ENCODE measurements around the gene LCN2. TPM values are rescaled to one million over a fixed set of nuclear protein-coding genes. Genes with fewer than 3 reads are reported as not detected.

The LCN2 gene
- total and polyA plus RNA-seq, 9 of the 15 experiments (the other 6 are each of a cell fraction or from before 2014, with no cell fraction given), result 0.10 to 1.2 (median 0.44) TPM; not detected in 1

GRCh38 chr9:128175102-128175563 is 25.9 kb downstream of the LCN2 start (continued):
- TF ChIP-seq, protein P1, sequence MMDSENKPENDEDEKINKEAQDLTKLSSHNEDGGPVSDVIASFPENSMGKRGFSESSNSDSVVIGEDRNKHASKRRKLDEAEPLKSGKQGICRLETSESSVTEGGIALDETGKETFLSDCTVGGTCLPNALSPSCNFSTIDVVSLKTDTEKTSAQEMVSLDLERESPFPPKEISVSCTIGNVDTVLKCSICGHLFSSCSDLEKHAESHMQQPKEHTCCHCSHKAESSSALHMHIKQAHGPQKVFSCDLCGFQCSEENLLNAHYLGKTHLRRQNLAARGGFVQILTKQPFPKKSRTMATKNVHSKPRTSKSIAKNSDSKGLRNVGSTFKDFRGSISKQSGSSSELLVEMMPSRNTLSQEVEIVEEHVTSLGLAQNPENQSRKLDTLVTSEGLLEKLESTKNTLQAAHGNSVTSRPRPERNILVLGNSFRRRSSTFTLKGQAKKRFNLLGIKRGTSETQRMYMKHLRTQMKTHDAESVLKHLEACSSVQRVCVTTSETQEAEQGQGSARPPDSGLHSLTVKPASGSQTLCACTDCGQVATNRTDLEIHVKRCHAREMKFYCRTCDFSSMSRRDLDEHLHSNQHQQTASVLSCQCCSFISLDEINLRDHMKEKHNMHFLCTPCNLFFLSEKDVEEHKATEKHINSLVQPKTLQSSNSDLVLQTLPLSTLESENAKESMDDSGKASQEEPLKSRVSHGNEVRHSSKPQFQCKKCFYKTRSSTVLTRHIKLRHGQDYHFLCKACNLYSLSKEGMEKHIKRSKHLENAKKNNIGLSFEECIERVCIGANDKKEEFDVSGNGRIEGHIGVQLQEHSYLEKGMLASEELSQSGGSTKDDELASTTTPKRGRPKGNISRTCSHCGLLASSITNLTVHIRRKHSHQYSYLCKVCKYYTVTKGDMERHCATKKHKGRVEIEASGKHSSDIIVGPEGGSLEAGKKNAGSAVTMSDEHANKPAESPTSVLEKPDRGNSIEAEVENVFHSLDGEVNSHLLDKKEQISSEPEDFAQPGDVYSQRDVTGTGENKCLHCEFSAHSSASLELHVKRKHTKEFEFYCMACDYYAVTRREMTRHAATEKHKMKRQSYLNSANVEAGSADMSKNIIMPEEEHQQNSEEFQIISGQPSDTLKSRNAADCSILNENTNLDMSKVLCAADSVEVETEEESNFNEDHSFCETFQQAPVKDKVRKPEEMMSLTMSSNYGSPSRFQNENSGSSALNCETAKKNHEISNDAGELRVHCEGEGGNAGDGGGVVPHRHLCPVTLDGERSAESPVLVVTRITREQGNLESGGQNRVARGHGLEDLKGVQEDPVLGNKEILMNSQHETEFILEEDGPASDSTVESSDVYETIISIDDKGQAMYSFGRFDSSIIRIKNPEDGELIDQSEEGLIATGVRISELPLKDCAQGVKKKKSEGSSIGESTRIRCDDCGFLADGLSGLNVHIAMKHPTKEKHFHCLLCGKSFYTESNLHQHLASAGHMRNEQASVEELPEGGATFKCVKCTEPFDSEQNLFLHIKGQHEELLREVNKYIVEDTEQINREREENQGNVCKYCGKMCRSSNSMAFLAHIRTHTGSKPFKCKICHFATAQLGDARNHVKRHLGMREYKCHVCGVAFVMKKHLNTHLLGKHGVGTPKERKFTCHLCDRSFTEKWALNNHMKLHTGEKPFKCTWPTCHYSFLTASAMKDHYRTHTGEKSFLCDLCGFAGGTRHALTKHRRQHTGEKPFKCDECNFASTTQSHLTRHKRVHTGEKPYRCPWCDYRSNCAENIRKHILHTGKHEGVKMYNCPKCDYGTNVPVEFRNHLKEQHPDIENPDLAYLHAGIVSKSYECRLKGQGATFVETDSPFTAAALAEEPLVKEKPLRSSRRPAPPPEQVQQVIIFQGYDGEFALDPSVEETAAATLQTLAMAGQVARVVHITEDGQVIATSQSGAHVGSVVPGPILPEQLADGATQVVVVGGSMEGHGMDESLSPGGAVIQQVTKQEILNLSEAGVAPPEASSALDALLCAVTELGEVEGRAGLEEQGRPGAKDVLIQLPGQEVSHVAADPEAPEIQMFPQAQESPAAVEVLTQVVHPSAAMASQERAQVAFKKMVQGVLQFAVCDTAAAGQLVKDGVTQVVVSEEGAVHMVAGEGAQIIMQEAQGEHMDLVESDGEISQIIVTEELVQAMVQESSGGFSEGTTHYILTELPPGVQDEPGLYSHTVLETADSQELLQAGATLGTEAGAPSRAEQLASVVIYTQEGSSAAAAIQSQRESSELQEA (IDR thresholded peaks at IDR 0.05; ENCODE audit: low read depth), result no peak
- TF ChIP-seq, protein P2, sequence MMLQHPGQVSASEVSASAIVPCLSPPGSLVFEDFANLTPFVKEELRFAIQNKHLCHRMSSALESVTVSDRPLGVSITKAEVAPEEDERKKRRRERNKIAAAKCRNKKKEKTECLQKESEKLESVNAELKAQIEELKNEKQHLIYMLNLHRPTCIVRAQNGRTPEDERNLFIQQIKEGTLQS (IDR thresholded peaks at IDR 0.05), result peak; percentile 88
- TF ChIP-seq, protein P2 (CRISPR knock-in tag; conservative IDR thresholded peaks at IDR 0.05), result no peak
- no peak for TF ChIP-seq SPI1 (IDR thresholded peaks at IDR 0.05; ENCODE audit: borderline replicate concordance, low read depth, low read length)
- TF ChIP-seq POLR2AphosphoS5 (IDR thresholded peaks at IDR 0.05; ENCODE audit: control insufficient read depth, insufficient read depth, low read depth, low read length), result no peak
- TF ChIP-seq JUND (IDR thresholded peaks at IDR 0.05; ENCODE audit: borderline replicate concordance, low read depth, low read length), result 0 out of 2 replicates have a peak, but pooled peaks have one; percentile 21
- no peak; the same call in 2 of the 3 replicates for TF ChIP-seq JUND (tag; IDR thresholded peaks at IDR 0.05; ENCODE audit: borderline replicate concordance, low read depth, low read length)
- peak; percentile 79 for TF ChIP-seq CEBPB (tag; IDR thresholded peaks at IDR 0.05)
- peak; percentile 42; the same call in 1 of the 2 replicates for TF ChIP-seq FOSL1 (tag; conservative IDR thresholded peaks at IDR 0.05)
- no peak for TF ChIP-seq ETS2 (tag; IDR thresholded peaks at IDR 0.05; ENCODE audit: borderline replicate concordance, poor library complexity, severe bottlenecking)
- TF ChIP-seq, protein P3, sequence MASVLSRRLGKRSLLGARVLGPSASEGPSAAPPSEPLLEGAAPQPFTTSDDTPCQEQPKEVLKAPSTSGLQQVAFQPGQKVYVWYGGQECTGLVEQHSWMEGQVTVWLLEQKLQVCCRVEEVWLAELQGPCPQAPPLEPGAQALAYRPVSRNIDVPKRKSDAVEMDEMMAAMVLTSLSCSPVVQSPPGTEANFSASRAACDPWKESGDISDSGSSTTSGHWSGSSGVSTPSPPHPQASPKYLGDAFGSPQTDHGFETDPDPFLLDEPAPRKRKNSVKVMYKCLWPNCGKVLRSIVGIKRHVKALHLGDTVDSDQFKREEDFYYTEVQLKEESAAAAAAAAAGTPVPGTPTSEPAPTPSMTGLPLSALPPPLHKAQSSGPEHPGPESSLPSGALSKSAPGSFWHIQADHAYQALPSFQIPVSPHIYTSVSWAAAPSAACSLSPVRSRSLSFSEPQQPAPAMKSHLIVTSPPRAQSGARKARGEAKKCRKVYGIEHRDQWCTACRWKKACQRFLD (CRISPR knock-in tag; IDR thresholded peaks at IDR 0.05), result no peak
- no peak for TF ChIP-seq MEF2D (tag; conservative IDR thresholded peaks at IDR 0.05; ENCODE audit: low read depth)
- no peak for TF ChIP-seq BDP1 (IDR thresholded peaks at IDR 0.05; ENCODE audit: insufficient read depth, insufficient read length)
- TF ChIP-seq TFAM (CRISPR knock-in tag; conservative IDR thresholded peaks at IDR 0.05), result no peak
- TF ChIP-seq FOXJ2 (tag; IDR thresholded peaks at IDR 0.05), result no peak
- no peak for TF ChIP-seq PTRF (tag; IDR thresholded peaks at IDR 0.05)
- TF ChIP-seq JUN (IDR thresholded peaks at IDR 0.05; ENCODE audit: borderline replicate concordance, low read depth, low read length), result no peak
- TF ChIP-seq JUN (CRISPR knock-in tag; IDR thresholded peaks at IDR 0.05; ENCODE audit: borderline replicate concordance), result peak; percentile 45; the same call in 1 of the 2 replicates
